Activated T-helper 2 cell treated with anti-CD3 and anti-CD28 coated beads, Interferon-gamma antibody, Interleukin-2, Interleukin-4, amounts not matched to agents 10 μg/mL and 5 μg/mL and 100 μg/mL, durations not matched to agents 14 hours and 24 hours and 36 hours (primary cell): ENCODE results near the gene TCFL5. TPM values are rescaled to one million over a fixed set of nuclear protein-coding genes. Genes with fewer than 3 reads are reported as not detected.

Experiments used
- DNase-seq: peaks from one replicate; pipeline ENCODE4 v3.0.0; 2021; ENCODE audit warnings: low spot score
- H3K27ac Mint-ChIP-seq: one replicate; pipeline ENCODE4 v1.8.0; 2021; ENCODE audit warnings: mixed read lengths
- H3K27me3 Mint-ChIP-seq: one replicate; pipeline ENCODE4 v1.8.0; 2021; ENCODE audit warnings: low read depth, mixed read lengths
- H3K36me3 Mint-ChIP-seq: one replicate; pipeline ENCODE4 v1.8.0; 2021; ENCODE audit warnings: low read depth, mixed read lengths
- H3K4me1 Mint-ChIP-seq: one replicate; pipeline ENCODE4 v1.8.0; 2021; ENCODE audit warnings: low read depth, mixed read lengths
- H3K4me3 Mint-ChIP-seq: one replicate; pipeline ENCODE4 v1.8.0; 2021; ENCODE audit warnings: low read depth, mild to moderate bottlenecking, moderate library complexity, mixed read lengths
- H3K9me3 Mint-ChIP-seq: one replicate; pipeline ENCODE4 v1.8.0; 2021; ENCODE audit warnings: mixed read lengths
- intact Hi-C: fragments of 100-400 bp; cut with micrococcal nuclease; formaldehyde crosslinking; loops from one replicate; pipeline ENCODE4 v1.15.1; 2023
- total RNA-seq: library from RNA; stranded (reverse); gene quantifications from 2 replicates; pipeline ENCODE4 v1.2.3, GENCODE V29; 2022

Gene TCFL5
- total RNA-seq, 1 donor from 2014 or later: 5.7 TPM

GRCh38 chr20:62815066-62815991 lies 46.3 kb downstream of the TCFL5 start:
- intact Hi-C loops: no loop called here

GRCh38 chr20:62814709-62815065 lies 46.9 kb downstream of the TCFL5 start:
- Mint-ChIP-seq H3K4me1 (no peaks in the 10 kb centered on the region), H3K27ac (no peak overlapping the region), H3K9me3 (no peaks in the 10 kb centered on the region), H3K27me3 (peaks cover 20% of the 10 kb centered on the region), H3K36me3 (peaks cover 16% of the 10 kb centered on the region), H3K4me3 (no peak overlapping the region)
- no peak for DNase-seq
- intact Hi-C loops: no loop called here

More at GRCh38 chr20:62815066-62815991, 46.3 kb downstream of the TCFL5 start:
- H3K27me3 Mint-ChIP-seq: peaks cover 24% of the 10 kb centered on the region
- no peaks in the 10 kb centered on the region for H3K9me3 Mint-ChIP-seq
- DNase-seq: no peak
- H3K4me3 Mint-ChIP-seq: no peak overlapping the region
- H3K4me1 Mint-ChIP-seq: no peaks in the 10 kb centered on the region
- no peak overlapping the region for H3K27ac Mint-ChIP-seq
- H3K36me3 Mint-ChIP-seq: peaks cover 11% of the 10 kb centered on the region

GRCh38 chr20:62814060-62814708 lies 47.4 kb downstream of the TCFL5 start:
- Mint-ChIP-seq H3K36me3 (peaks cover 21% of the 10 kb centered on the region), H3K4me3 (no peak overlapping the region), H3K4me1 (no peaks in the 10 kb centered on the region), H3K27ac (no peak overlapping the region), H3K27me3 (peaks cover 20% of the 10 kb centered on the region), H3K9me3 (no peaks in the 10 kb centered on the region)
- no peak for DNase-seq
- intact Hi-C loops: no loop called here

- Mint-ChIP-seq H3K27me3 (peaks cover 20% of the 10 kb centered on the region), H3K4me3 (no peak overlapping the region), H3K27ac (no peak overlapping the region), H3K4me1 (no peaks in the 10 kb centered on the region), H3K9me3 (no peaks in the 10 kb centered on the region), H3K36me3 (peaks cover 24% of the 10 kb centered on the region)
- DNase-seq: no peak
- intact Hi-C loops: no loop called here
Observed at GRCh38 chr20:62813588-62813987, 48.0 kb downstream of the TCFL5 start.

- no peak for DNase-seq
- H3K36me3 Mint-ChIP-seq: peaks cover 29% of the 10 kb centered on the region
- peaks cover 4% of the 10 kb centered on the region for H3K4me1 Mint-ChIP-seq
- H3K27ac Mint-ChIP-seq: no peak overlapping the region
- peaks cover 16% of the 10 kb centered on the region for H3K27me3 Mint-ChIP-seq
- H3K9me3 Mint-ChIP-seq: no peaks in the 10 kb centered on the region
- no peak overlapping the region for H3K4me3 Mint-ChIP-seq
- intact Hi-C loops: no loop called here
Observed at GRCh38 chr20:62812907-62813200, 48.8 kb downstream of the TCFL5 start.

- no peak overlapping the region for H3K4me3 Mint-ChIP-seq
- peaks cover 16% of the 10 kb centered on the region for H3K27me3 Mint-ChIP-seq
- DNase-seq: no peak
- intact Hi-C loops: no loop called here
- peaks cover 33% of the 10 kb centered on the region for H3K36me3 Mint-ChIP-seq
- peaks cover 4% of the 10 kb centered on the region for H3K4me1 Mint-ChIP-seq
- no peak overlapping the region for H3K27ac Mint-ChIP-seq
- H3K9me3 Mint-ChIP-seq: no peaks in the 10 kb centered on the region
Observed at GRCh38 chr20:62812181-62812906, 49.3 kb downstream of the TCFL5 start.

- H3K36me3 Mint-ChIP-seq: peaks cover 36% of the 10 kb centered on the region
- intact Hi-C loops: no loop called here
- DNase-seq: no peak
- H3K27ac Mint-ChIP-seq: no peak overlapping the region
- H3K27me3 Mint-ChIP-seq: peaks cover 16% of the 10 kb centered on the region
- no peaks in the 10 kb centered on the region for H3K9me3 Mint-ChIP-seq
- peaks cover 7% of the 10 kb centered on the region for H3K4me1 Mint-ChIP-seq
- no peak overlapping the region for H3K4me3 Mint-ChIP-seq
Observed at GRCh38 chr20:62811720-62812119, 49.9 kb downstream of the TCFL5 start.

GRCh38 chr20:62811320-62811719 lies 50.3 kb downstream of the TCFL5 start:
- peaks cover 40% of the 10 kb centered on the region for H3K36me3 Mint-ChIP-seq
- H3K9me3 Mint-ChIP-seq: no peaks in the 10 kb centered on the region
- peaks cover 14% of the 10 kb centered on the region for H3K27me3 Mint-ChIP-seq
- H3K4me3 Mint-ChIP-seq: no peak overlapping the region
- H3K4me1 Mint-ChIP-seq: peaks cover 10% of the 10 kb centered on the region
- intact Hi-C loops: no loop called here
- H3K27ac Mint-ChIP-seq: no peak overlapping the region
- DNase-seq: no peak

GRCh38 chr20:62809530-62810428 lies 51.8 kb downstream of the TCFL5 start:
- no peaks in the 10 kb centered on the region for H3K9me3 Mint-ChIP-seq

GRCh38 chr20:62808211-62808865 lies 53.3 kb downstream of the TCFL5 start:
- H3K36me3 Mint-ChIP-seq: peaks cover 45% of the 10 kb centered on the region
- no peak overlapping the region for H3K27ac Mint-ChIP-seq
- H3K27me3 Mint-ChIP-seq: no peaks in the 10 kb centered on the region
- peak; percentile 62 for DNase-seq
- peaks cover 20% of the 10 kb centered on the region for H3K4me1 Mint-ChIP-seq
- no peaks in the 10 kb centered on the region for H3K9me3 Mint-ChIP-seq
- peak overlapping the region; percentile 57 for H3K4me3 Mint-ChIP-seq
- intact Hi-C loops: loop anchor here (1.0 to 5.0 kb wide), 2 partner anchors 191 to 308 kb away; no protein-coding TSS in a partner anchor

More at GRCh38 chr20:62809530-62810428, 51.8 kb downstream of the TCFL5 start:
- Mint-ChIP-seq H3K4me1 (peaks cover 14% of the 10 kb centered on the region), H3K27ac (no peak overlapping the region), H3K27me3 (no peaks in the 10 kb centered on the region), H3K4me3 (no peak overlapping the region), H3K36me3 (peaks cover 45% of the 10 kb centered on the region)
- DNase-seq: no peak
- intact Hi-C loops: loop anchor here (5.0 kb wide), 1 partner anchor 192 kb away; no protein-coding TSS in a partner anchor

GRCh38 chr20:62807444-62808210 lies 54.0 kb downstream of the TCFL5 start:
- peaks cover 45% of the 10 kb centered on the region for H3K36me3 Mint-ChIP-seq
- DNase-seq: no peak
- H3K27ac Mint-ChIP-seq: no peak overlapping the region
- H3K4me3 Mint-ChIP-seq: no peak overlapping the region
- intact Hi-C loops: loop anchor here (1.0 to 5.0 kb wide), 2 partner anchors 190 to 307 kb away; no protein-coding TSS in a partner anchor
- no peaks in the 10 kb centered on the region for H3K9me3 Mint-ChIP-seq
- peaks cover 21% of the 10 kb centered on the region for H3K4me1 Mint-ChIP-seq
- no peaks in the 10 kb centered on the region for H3K27me3 Mint-ChIP-seq
